ENCODE measurements around the gene IQGAP3.

Gene IQGAP3

GRCh38 chr1:156494309-156494895 is 78.0 kb downstream of the IQGAP3 start:
- DNase-seq = no peak

- DNase-seq = no peak
These were observed 78.6 kb downstream of the IQGAP3 start for GRCh38 chr1:156493742-156494141.

GRCh38 chr1:156493154-156493631 is 79.2 kb downstream of the IQGAP3 start:
- no peak for DNase-seq

GRCh38 chr1:156492591-156493080 is 79.7 kb downstream of the IQGAP3 start:
- DNase-seq = no peak

DNA sequence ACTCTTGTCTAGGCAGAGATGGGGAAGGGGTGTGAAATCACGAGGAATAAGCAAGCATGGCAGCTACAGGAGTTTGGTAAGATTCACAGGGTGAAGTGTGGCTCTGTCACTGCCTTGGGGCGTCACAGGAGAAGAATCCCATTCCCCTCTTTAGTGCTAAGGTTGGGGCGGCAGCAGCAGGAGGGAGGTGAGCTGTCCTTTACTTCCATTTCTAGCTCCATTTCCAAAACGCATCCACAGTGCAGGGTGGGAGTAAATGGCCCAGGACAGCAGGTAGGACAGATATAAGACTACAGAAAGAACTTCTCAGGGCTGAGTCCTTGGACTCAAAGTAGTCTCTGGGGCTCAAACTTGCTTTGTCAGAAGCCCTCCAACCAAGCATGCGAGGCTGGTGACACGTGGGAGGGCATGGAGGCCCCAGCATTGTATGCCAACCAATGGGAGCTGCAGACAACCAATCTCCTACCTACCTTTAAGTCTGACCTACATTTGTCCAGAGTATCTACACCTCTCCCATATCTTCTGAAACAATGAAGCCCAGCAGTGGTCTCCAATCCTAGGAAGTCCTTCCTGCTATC is 80.3 kb downstream of the IQGAP3 start:
- DNase-seq = no peak

DNA sequence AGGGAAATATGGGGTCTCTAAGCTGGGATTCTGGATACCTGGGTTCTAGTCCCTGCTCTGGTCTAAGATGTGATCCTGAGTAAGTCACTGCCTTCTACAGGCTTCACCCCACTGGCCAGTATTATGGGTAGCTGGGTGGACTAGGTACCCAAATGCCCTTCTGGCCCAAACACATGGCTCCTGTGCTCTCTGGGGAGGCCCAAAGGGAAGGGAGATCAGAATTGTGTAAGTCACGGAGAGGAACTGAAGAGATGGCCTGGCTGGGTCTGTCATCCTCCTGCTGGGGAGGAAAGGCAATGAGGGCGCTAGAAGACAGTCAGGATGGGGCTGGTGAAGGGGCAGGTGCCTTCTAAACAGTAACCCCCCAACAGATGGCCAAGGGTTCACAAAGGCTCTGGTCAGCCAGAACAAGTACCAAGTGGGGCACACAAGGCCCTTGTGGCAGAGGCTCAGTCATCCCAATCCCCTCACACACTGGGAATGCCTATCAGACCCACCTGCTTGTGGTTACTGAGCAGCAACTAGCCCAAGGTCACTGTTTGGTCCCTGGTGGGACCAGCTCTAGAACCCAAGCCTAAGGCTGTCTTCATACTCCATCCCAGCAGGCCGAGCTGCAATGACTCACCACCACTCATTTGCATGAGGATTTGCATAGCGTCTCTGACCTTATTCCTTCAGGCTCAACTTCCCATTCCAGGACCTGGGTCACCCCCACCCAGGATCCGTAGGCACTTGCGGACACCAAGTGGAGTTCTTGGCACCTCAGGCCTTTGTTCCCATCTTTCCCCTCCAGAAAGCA is 81.0 kb downstream of the IQGAP3 start:
- no peak for DNase-seq

- no peak for DNase-seq
These were observed 81.8 kb downstream of the IQGAP3 start for GRCh38 chr1:156490401-156491032.

DNA sequence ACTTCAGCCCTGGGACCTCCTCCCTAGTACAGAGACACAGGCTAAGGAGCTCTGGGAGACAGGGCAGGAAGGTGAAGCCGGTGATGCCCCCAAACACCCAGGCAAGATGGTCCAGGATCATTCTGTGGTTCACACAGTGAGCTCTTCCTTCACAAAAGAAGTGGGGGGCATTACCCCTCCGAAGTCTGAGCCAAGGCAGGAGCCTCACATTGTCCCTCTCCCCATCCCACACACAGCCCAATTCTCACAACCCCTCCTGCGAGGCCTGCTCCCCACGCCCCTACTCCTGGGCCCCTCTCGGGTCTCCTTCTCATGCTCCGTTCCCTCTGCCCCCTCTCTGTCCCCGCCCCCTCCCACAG is 82.5 kb downstream of the IQGAP3 start:
- no peak for DNase-seq

DNA sequence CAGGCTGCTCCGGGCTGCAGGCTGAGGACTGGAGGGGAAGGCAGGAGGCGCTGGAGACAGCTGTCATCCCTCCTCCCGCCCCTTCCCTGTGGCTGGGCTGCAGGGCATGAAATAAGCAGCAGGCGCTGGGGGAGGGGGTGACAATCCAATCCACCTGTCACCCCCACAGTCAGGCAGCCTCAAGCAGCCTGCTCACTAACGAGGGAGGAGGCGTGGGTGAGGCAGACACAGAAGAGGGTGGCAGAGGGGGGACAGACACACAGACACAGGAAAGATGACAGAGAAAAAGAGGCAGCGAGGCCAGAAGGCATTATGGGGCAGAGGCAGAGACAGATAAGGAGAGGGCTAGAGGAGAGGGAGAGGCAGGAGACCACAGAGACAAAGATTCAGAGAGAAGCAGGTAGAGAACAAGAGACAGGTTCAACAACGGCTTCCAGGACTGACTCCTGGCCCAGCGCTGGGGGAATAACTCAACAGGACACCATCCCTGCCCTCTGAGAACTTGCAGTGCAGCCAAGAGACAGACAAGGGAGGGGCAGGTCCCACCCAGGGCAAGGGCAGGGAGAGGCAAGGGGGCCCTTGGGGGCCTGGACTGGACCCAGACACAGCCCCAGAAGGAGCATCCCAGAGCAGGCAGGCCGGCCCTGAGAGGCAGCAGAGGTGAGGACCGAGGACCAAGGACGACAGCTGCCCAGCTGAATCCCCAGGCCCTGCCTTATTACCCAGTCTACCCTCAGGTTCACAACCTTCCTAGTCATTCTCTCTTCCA is 83.0 kb downstream of the IQGAP3 start:
- peak; percentile 79 for DNase-seq

- DNase-seq = no peak
These were observed 83.7 kb downstream of the IQGAP3 start for GRCh38 chr1:156488566-156489165.

DNA sequence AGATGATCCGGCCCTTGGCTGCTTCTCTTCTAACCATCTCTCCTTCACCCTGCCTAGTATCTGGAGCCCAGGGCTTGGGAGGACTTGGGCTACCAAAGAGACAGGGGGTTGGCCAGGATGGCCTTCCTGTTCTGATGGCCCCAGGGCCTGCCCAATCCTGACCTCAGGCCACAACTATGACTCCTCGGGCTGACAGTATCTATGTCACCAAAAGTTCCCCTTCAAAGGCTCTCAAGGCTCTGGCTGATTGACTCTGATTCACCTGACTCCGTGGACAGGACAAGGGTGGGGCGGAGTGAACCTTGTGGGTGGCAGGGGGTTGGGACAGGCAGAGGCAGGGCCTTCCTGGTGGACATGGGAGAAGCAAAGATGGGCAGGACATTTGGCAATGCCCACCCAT is 84.5 kb downstream of the IQGAP3 start:
- DNase-seq = no peak

DNA sequence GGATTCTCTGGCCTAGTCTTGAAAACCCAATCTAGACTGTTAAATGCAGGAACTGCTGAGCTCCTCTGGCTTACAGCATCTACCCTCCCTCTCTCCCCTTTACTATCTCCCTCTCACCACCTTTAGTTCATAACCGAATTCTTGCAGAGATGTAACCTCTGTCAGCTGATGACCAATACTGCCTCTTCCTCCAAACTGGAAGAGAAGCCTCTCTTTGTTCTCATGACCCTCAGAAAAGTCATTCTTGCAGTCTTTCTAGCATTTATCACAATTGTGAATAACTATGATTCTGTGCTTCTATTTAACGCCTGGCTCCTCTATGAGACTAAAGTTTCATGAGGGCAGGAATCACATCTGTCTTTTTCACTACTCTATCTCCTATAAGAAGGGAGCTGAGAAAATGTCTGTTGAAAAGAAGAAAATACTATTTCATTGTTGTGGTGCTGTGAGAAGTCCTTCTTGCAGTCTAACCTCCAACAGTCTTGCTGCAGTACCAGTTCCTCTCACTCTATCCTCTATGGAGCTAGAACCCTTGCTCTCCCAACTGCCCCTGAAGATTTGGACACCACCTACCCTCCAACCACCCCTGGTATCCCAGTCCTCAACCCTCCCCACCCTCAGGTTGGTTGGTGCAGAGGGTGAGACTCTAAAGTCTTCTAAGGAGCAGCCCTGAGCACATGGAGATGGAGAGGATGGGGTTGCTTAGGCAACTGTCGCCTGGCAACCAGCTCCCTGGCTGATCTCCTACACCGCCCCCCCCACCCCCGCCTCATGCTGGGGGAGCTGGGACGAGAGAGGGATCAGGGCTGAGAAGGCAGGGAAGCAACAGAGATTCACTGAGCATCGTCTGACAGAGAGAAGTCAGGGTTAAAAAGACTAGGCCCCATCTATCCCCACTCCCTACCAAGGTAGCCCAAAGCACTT is 85.7 kb downstream of the IQGAP3 start:
- DNase-seq = no peak

- no peak for DNase-seq
These were observed 86.4 kb downstream of the IQGAP3 start for GRCh38 chr1:156485984-156486383.

GRCh38 chr1:156484480-156485058 is 87.8 kb downstream of the IQGAP3 start:
- DNase-seq = no peak

DNA sequence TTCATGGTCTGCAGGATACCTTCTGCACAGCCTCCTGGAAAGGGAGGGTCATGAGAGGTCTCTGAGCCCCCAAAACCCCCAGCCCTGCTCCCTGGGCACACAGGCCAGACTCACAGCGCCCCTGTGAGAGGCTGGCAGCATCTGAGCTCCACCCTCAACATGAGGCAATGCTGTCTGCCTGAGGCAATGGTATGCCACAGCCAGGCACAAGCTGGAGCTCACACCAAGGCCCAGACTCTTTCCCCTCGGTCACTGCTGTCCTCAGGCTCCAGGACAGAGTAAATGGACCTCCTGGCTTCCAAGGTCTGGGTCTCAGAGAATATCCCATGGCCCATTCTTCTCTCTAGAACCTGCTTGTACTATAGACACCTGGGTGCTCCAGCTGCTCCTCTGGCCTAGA is 89.0 kb downstream of the IQGAP3 start:
- DNase-seq = no peak

DNA sequence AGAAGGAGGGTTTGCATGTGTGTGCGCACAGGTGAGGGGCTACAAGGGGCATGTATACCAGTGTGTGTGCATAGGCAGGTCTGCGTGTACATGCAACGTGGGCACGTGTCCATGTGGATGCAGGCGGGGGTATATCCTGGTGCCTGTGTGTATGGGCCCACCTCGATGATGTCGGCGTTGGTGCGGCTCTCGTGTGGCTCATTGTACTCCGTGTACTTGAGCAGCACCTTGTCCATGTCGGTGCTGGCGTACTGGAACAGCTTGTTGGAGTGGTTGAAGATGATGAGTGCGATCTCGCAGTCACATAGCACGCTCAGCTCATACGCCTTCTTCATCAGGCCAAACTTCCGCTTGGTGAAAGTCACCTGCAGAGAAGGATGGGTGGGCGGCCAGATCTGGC is 90.1 kb downstream of the IQGAP3 start:
- no peak for DNase-seq

DNA sequence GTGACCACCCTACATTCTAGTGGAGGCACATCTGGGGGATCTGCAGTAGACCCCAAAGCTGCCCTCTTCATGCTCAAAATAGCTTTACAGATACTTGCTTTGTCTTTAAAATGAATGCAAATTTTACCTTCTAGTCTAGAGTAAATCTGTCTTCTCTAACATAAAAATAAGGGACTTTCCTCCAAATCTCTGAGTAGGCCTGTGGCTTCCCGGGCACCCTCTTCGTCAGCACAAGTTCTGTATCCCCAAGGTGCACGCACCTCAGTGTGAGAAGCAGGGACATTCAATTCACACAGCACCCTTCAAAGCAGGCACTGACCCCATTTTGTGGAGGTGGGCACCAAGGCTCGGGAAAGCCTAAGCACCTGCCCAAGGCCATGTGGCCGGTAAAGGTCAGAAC is 90.8 kb downstream of the IQGAP3 start:
- DNase-seq = no peak

GRCh38 chr1:156480411-156481192 is 91.8 kb downstream of the IQGAP3 start:
- DNase-seq = peak; percentile 90

GRCh38 chr1:156480016-156480370 is 92.4 kb downstream of the IQGAP3 start:
- no peak for DNase-seq
